ENCODE data around the gene GSE1. TPM values are rescaled to one million over a fixed set of nuclear protein-coding genes. Genes with fewer than 3 reads are reported as not detected.

The GSE1 gene
- total and polyA plus RNA-seq, 9 of the 15 experiments (the other 6 are each of a cell fraction or from before 2014, with no cell fraction given): 12.2 to 244 (median 57.9) TPM

- H3K27ac ChIP-seq (ENCODE audit: extremely low read depth, low read depth, low read length): no peak overlapping the region
- H3K4me2 ChIP-seq (ENCODE audit: insufficient read depth, low read length): no peak overlapping the region
- peaks cover 100% of the 10 kb centered on the region for H3K79me2 ChIP-seq (ENCODE audit: control insufficient read depth, insufficient read depth, low read length)
- WGBS (ENCODE audit: insufficient coverage, low coverage, missing lambda C conversion rate): 77% methylated on average over 29 of the region's 29 CpGs
- no peak for TF ChIP-seq KLF13 (tag; IDR thresholded peaks at IDR 0.05; ENCODE audit: borderline replicate concordance, low read depth)
- no peak for TF ChIP-seq NCOA2 (IDR thresholded peaks at IDR 0.05; ENCODE audit: partially characterized antibody in 2 of 2)
- peak; percentile 64 for TF ChIP-seq POLR2G (IDR thresholded peaks at IDR 0.05; ENCODE audit: low read depth, low read length)
- TF ChIP-seq DACH1 (IDR thresholded peaks at IDR 0.05; ENCODE audit: partially characterized antibody): no peak
- TF ChIP-seq MBD1 (CRISPR knock-in tag; IDR thresholded peaks at IDR 0.05): no peak
- TF ChIP-seq PKNOX1 (IDR thresholded peaks at IDR 0.05): peak; percentile 16; the same call in 1 of the 2 replicates
- no peak for TF ChIP-seq SOX6 (IDR thresholded peaks at IDR 0.05)
- TF ChIP-seq ZNF263 (CRISPR knock-in tag; IDR thresholded peaks at IDR 0.05; ENCODE audit: borderline replicate concordance): peak; percentile 68
- TF ChIP-seq E2F6 (IDR thresholded peaks at IDR 0.05; ENCODE audit: borderline replicate concordance in 1 of 2, extremely low read depth in 1 of 2, insufficient read depth in 1 of 2, insufficient read length in 1 of 2, low read depth in 1 of 2, low read length in 1 of 2, poor library complexity in 1 of 2, severe bottlenecking in 1 of 2): no peak
- TF ChIP-seq RBM17 (IDR thresholded peaks at IDR 0.05; ENCODE audit: borderline replicate concordance, low read depth, low read length): no peak
- TF ChIP-seq RBFOX2 (IDR thresholded peaks at IDR 0.05; ENCODE audit: low read depth, low read length): peak; percentile 34; the same call in 1 of the 2 replicates
- TF ChIP-seq VEZF1 (CRISPR knock-in tag; IDR thresholded peaks at IDR 0.05): peak; percentile 24; the same call in 1 of the 2 replicates
- no peak for TF ChIP-seq SMAD2 (IDR thresholded peaks at IDR 0.05; ENCODE audit: low read depth, low read length)
- intact Hi-C loops (cut with micrococcal nuclease) (no loop called here), in situ Hi-C loops (cut with MboI) (no loop called here)
- peaks cover 99% of the 10 kb centered on the region for H4K20me1 ChIP-seq (replicated peaks; ENCODE audit: control insufficient read depth, insufficient read depth, low read length)
- peaks cover 48 to 93% of the 10 kb centered on the region in 2 experiments for H3K4me1 ChIP-seq (replicated peaks in 1 of 2; ENCODE audit: control insufficient read depth in 2 of 2, insufficient read depth in 2 of 2, low read length in 2 of 2)
- H3K9me3 ChIP-seq (replicated peaks; ENCODE audit: control insufficient read depth, insufficient read depth, low read depth, low read length): no peaks in the 10 kb centered on the region
- ATAC-seq (no peak), DNase-seq (ENCODE audit: extremely low read depth in 1 of 4, low spot score in 3 of 4) (no peak), FAIRE-seq (no peak)
- CTCF ChIA-PET (ENCODE audit: low intra/inter-chr PET ratio): no interaction called here
- H3K9me1 ChIP-seq (ENCODE audit: control insufficient read depth, insufficient read depth, low read length): peaks cover 38% of the 10 kb centered on the region
- H2AFZ ChIP-seq (ENCODE audit: low read depth, low read length): no peak overlapping the region
- no TSS peak for BruUV-seq (replicated peaks)
- H3K4me3 ChIP-seq: no peak overlapping the region
- peak overlapping the region in 1 of 2 experiments; percentile 47; a peak in 2 of 4 replicates for H3K9ac ChIP-seq (ENCODE audit: insufficient read depth in 1 of 2, low read depth in 2 of 2, low read length in 2 of 2)
- POLR2A ChIA-PET: interaction anchor here (0.5 to 3.8 kb wide), 8 partner anchors 8 to 188 kb away, joined by 3 to 28 read pairs (median 4); no protein-coding TSS in a partner anchor
- H3K36me3 ChIP-seq (ENCODE audit: control insufficient read depth, insufficient read depth, low read length): peaks cover 89% of the 10 kb centered on the region
- H3K27me3 ChIP-seq (ENCODE audit: control insufficient read depth in 2 of 2, insufficient read depth in 2 of 2, low read length in 2 of 2): no peaks in the 10 kb centered on the region
Observed at GRCh38 chr16:85582229-85582991, 30.7 kb upstream of the GSE1 start.
